ENCODE results near the gene KPTN. TPM values are rescaled to one million over a fixed set of nuclear protein-coding genes. Genes with fewer than 3 reads are reported as not detected.
A peak's percentile ranks its signal among the peaks of the same experiment; 100 is the strongest.

Gene KPTN
- total RNA-seq, 1 experiment from 2014 or later: 8.0 TPM

DNA sequence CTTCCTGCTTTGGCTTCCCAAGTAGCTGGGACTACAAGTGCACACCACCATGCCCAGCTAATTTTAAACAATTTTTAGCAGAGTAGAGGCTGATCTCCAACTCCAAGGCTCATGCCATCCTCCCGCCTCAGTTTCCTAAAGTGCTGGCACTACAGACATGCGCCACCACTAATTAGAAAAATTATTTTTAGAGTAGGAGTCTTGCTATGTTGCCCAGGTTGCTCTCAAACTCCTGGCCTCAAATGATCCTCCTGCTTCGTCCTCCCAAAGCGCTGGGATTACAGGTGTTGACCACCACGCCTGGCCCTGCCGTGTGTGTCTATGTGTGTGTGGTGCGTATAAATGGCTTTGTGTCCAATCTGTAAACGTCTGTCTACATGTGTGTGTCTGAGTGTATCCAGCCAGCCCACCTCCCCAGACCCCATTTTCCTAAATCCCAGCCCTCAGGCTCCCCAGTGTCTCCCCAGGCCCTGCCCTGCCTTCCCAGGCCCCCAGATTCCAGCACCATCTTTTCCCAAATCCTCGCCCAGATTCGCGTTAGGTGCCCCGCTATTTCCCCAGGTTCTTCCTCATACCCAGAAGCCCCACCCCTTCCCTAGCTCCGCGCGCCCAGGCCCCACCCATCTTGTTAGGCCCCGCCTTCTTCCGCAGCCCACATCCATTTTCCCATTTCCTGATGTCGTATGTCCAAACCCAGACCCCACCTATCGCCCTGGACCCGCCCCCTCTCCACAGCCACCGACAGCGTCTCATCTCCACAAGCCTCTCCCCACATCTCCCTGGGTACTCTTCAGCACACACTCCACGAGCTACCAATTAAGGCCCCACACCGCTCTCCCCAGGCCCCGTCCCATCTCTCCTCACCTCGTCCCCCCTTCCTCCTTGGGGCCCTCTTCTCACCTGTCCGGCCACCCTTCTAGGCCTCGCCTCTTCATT, 37.2 kb downstream of the KPTN start:
- Histone ChIP-seq H3K4me1 (ENCODE audit: insufficient read depth, low read length) (no peaks in the 10 kb centered on the region), H3K27me3 (ENCODE audit: low read length) (peaks cover 19% of the 10 kb centered on the region), H3K79me2 (ENCODE audit: low read length) (no peaks in the 10 kb centered on the region), H2AFZ (ENCODE audit: low read length) (no peak overlapping the region), H4K20me1 (ENCODE audit: low read length) (no peaks in the 10 kb centered on the region), H3K36me3 (ENCODE audit: low read depth, low read length) (no peaks in the 10 kb centered on the region), H3K9me2 (replicated peaks; ENCODE audit: low read length) (no peaks in the 10 kb centered on the region), H3F3A (ENCODE audit: low read length, unreplicated experiment) (no peaks in the 10 kb centered on the region), H3K4me2 (ENCODE audit: low read length) (peak overlapping the region; percentile 39), H3K9ac (ENCODE audit: low read length) (no peak overlapping the region), H3K27ac (ENCODE audit: low read length) (no peak overlapping the region), H3K4me3 (ENCODE audit: low read length) (no peak overlapping the region), H3K9me3 (ENCODE audit: low read length) (no peaks in the 10 kb centered on the region)
- intact Hi-C loops (cut with micrococcal nuclease): no loop called here
- ATAC-seq: no peak
- ChIA-PET POLR2A (ENCODE audit: unreplicated experiment) (no interaction called here), CTCF (interaction anchor here (0.5 kb wide), 1 partner anchor 260 kb away, joined by 3 read pairs; no protein-coding TSS in a partner anchor)
- no TSS peak for BruUV-seq (replicated peaks)
- DNase-seq: peak; percentile 16
- TF ChIP-seq EZH2phosphoT487 (IDR thresholded peaks at IDR 0.05; ENCODE audit: borderline replicate concordance, low read length) (no peak), EZH2 (IDR thresholded peaks at IDR 0.05; ENCODE audit: low read length, unreplicated experiment) (no peak)
- TF ChIP-seq, protein P1, sequence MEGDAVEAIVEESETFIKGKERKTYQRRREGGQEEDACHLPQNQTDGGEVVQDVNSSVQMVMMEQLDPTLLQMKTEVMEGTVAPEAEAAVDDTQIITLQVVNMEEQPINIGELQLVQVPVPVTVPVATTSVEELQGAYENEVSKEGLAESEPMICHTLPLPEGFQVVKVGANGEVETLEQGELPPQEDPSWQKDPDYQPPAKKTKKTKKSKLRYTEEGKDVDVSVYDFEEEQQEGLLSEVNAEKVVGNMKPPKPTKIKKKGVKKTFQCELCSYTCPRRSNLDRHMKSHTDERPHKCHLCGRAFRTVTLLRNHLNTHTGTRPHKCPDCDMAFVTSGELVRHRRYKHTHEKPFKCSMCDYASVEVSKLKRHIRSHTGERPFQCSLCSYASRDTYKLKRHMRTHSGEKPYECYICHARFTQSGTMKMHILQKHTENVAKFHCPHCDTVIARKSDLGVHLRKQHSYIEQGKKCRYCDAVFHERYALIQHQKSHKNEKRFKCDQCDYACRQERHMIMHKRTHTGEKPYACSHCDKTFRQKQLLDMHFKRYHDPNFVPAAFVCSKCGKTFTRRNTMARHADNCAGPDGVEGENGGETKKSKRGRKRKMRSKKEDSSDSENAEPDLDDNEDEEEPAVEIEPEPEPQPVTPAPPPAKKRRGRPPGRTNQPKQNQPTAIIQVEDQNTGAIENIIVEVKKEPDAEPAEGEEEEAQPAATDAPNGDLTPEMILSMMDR (conservative IDR thresholded peaks at IDR 0.05; ENCODE audit: low read depth, low read length): no peak

DNA sequence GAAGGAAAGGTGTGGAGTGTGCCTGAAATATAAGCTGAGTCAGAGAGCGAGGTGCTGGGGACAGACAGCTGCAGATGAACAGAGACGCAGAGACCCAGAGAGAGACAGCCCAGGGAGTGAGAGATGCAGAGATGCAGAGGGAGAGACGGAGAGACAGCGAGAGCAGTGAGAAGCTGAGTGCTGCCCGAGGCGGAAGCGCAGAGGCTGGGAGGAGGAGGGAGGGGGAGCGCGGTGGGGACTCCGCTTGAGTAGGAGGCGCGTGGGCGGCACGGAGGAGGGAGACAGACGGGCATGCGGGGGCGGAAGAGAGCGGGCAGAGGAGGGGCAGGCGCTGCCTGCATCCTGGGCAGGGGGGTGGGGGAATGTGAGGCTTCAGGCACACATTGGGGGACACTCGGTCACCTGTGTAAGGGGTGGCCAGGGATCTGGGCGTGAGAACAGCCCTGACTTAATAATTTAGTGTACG, 38.0 kb downstream of the KPTN start:
- no TSS peak for BruUV-seq (replicated peaks)
- H3K4me3 ChIP-seq (ENCODE audit: low read length): no peak overlapping the region
- H3K4me2 ChIP-seq (ENCODE audit: low read length): peak overlapping the region; percentile 39
- H2AFZ ChIP-seq (ENCODE audit: low read length): no peak overlapping the region
- H3K9me2 ChIP-seq (replicated peaks; ENCODE audit: low read length): no peaks in the 10 kb centered on the region
- H3K27me3 ChIP-seq (ENCODE audit: low read length): peaks cover 19% of the 10 kb centered on the region
- ChIA-PET POLR2A (ENCODE audit: unreplicated experiment) (no interaction called here), CTCF (interaction anchor here (0.5 kb wide), 1 partner anchor 261 kb away, joined by 3 read pairs; no protein-coding TSS in a partner anchor)
- DNase-seq (peak; percentile 25), ATAC-seq (peak; percentile 72)
- H3F3A ChIP-seq (ENCODE audit: low read length, unreplicated experiment): no peaks in the 10 kb centered on the region
- H3K27ac ChIP-seq (ENCODE audit: low read length): no peak overlapping the region
- no peaks in the 10 kb centered on the region for H3K36me3 ChIP-seq (ENCODE audit: low read depth, low read length)
- TF ChIP-seq, protein P1 (conservative IDR thresholded peaks at IDR 0.05; ENCODE audit: low read depth, low read length): no peak
- TF ChIP-seq EZH2 (IDR thresholded peaks at IDR 0.05; ENCODE audit: low read length, unreplicated experiment): no peak
- TF ChIP-seq EZH2phosphoT487 (IDR thresholded peaks at IDR 0.05; ENCODE audit: borderline replicate concordance, low read length): no peak
- no peaks in the 10 kb centered on the region for H4K20me1 ChIP-seq (ENCODE audit: low read length)
- H3K4me1 ChIP-seq (ENCODE audit: insufficient read depth, low read length): no peaks in the 10 kb centered on the region
- no peaks in the 10 kb centered on the region for H3K9me3 ChIP-seq (ENCODE audit: low read length)
- H3K79me2 ChIP-seq (ENCODE audit: low read length): no peaks in the 10 kb centered on the region
- intact Hi-C loops (cut with micrococcal nuclease): no loop called here
- no peak overlapping the region for H3K9ac ChIP-seq (ENCODE audit: low read length)

DNA sequence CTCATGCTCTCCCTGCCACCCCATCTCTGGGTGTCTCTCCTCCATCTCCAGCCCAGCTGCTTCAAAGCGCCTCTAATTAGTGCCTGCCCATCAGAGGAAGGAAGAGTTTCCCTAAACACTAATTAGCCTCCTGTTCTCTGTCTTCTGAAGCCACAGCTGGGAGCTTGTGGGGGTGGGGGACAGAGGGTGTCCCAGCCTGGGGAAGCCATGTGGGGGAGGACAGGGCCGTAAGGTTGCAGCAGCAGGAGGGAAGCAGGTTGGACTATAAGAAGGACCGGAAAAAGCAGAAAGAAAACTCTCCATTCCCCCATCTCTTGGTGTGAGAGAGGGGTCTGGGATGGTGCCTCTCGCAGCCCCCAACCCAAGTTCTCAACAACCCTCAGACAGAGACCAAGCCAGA, 38.5 kb downstream of the KPTN start:
- Histone ChIP-seq H3K4me2 (ENCODE audit: low read length) (peak overlapping the region; percentile 39), H3K4me3 (ENCODE audit: low read length) (no peak overlapping the region)
- intact Hi-C loops (cut with micrococcal nuclease): no loop called here

More for the DNA sequence above, 38.5 kb downstream of the KPTN start:
- Histone ChIP-seq H3K9ac (ENCODE audit: low read length) (no peak overlapping the region), H3K9me2 (replicated peaks; ENCODE audit: low read length) (no peaks in the 10 kb centered on the region), H2AFZ (ENCODE audit: low read length) (no peak overlapping the region), H3F3A (ENCODE audit: low read length, unreplicated experiment) (no peaks in the 10 kb centered on the region), H4K20me1 (ENCODE audit: low read length) (no peaks in the 10 kb centered on the region), H3K27me3 (ENCODE audit: low read length) (peaks cover 19% of the 10 kb centered on the region), H3K9me3 (ENCODE audit: low read length) (no peaks in the 10 kb centered on the region), H3K27ac (ENCODE audit: low read length) (no peak overlapping the region), H3K4me1 (ENCODE audit: insufficient read depth, low read length) (no peaks in the 10 kb centered on the region), H3K36me3 (ENCODE audit: low read depth, low read length) (no peaks in the 10 kb centered on the region), H3K79me2 (ENCODE audit: low read length) (no peaks in the 10 kb centered on the region)
- BruUV-seq (replicated peaks): no TSS peak
- ChIA-PET CTCF (no interaction called here), POLR2A (ENCODE audit: unreplicated experiment) (no interaction called here)
- TF ChIP-seq, protein P1 (conservative IDR thresholded peaks at IDR 0.05; ENCODE audit: low read depth, low read length): no peak
- TF ChIP-seq EZH2 (IDR thresholded peaks at IDR 0.05; ENCODE audit: low read length, unreplicated experiment): no peak
- no peak for TF ChIP-seq EZH2phosphoT487 (IDR thresholded peaks at IDR 0.05; ENCODE audit: borderline replicate concordance, low read length)
- ATAC-seq (no peak), DNase-seq (no peak)

All from PC-3 (cell line).